ENCODE results near the gene LTB4R2. TPM values are rescaled to one million over a fixed set of nuclear protein-coding genes. Genes with fewer than 3 reads are reported as not detected.

Gene LTB4R2
- total RNA-seq, 2 donors from 2014 or later = 15.2 to 21.8 TPM

DNA sequence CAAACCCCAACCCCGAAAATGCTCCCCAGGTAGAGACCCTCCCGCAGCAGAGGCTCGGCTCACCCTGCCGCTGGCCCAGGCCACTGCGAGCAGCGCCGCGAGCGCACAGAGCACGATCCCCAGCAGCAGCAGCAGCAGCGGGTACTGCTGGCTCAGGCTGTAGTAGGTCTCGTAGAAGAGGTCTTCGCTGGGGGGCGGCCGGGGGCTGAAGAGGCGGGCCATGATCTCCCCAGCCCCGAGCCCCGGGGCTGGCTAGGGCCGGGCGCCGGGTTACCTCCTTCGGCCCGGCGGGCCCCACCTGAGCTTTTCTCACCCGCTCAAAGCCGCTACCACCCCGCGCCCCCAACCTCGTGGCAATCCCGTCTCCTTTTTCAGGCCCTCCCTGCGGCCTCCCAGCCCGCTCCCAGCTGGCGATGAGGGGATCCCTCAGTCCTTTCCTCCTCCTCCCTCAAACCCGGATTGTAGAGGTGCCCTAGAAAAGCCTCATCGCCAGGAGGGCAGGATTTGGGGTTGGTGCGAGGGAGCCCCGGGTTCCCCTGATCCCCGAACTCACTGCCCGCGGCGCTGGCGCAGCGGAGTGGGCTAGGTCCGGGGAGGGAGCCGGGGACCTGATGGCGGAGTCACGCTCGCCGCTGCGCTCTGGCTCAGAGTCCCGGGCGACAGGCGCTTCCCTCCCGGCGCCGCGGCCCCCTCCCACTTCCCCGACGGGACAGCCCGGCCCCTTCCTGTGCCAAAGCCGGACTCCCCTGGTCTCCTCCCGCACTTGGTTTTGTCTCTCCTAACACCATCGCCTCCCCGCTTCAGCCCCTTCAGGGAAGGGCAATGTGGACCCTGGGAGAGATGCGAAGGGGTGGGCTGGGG, 24.7 kb downstream of the LTB4R2 start, which contains the start of gene ADCY4:
Gene ADCY4 (minus strand): TSS at position 641 of the 861 bp plus-strand sequence. CDS start 419 bp downstream, at position 222.
- peaks cover 22 to 36% of the 10 kb centered on the region in 2 donors for H3K4me1 ChIP-seq (ENCODE audit: control insufficient read depth in 1 of 2, low read depth in 2 of 2)
- peak within 1 kb of the TSS; percentile 64 for H3K4me3 ChIP-seq
- peaks cover 3% of the 10 kb centered on the region for H3K27me3 ChIP-seq (replicated peaks; ENCODE audit: insufficient read depth)

DNA sequence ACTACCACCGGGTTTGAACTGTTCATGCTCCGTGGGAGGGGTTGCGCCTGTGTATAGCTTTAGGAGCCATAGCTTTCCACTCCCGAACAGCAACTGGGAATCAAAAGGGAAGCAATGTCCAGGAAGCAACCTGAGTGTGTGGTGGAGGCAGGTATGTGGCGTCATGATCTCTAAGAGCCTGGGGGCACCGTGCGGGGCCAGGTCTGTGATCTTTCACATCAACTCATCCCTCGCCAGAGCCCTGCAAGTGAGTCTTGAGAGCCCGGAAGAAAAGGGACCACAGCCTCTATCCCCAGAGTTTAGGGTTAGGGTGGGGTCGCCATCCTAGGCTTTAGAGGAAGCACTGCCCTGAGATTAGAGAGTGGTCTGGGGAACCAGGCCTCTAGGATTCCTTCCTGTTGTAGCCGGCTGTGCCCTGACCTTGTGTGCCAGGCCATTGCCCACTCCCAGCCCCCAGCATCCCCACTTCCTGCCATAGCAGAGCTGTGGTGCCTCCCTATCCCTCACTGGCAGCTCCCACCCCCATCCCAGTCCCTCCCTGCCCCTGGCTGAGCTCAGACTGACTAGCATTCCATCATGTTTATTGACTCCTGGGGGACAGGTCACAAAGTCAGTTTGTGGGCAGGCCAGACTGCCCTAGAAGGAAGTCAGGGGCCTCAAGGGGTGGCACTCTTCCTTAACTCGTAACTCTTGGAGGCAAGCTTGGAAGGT, 25.7 kb downstream of the LTB4R2 start:
- H3K4me3 ChIP-seq = no peak overlapping the region
- no peak for ATAC-seq (ENCODE audit: insufficient number of reproducible peaks, low FRiP score, low read depth)
- DNase-seq (ENCODE audit: low spot score) = no peak
- H3K27ac ChIP-seq = no peak overlapping the region
- H3K36me3 ChIP-seq = no peaks in the 10 kb centered on the region
- peaks cover 22 to 36% of the 10 kb centered on the region in 2 donors for H3K4me1 ChIP-seq (ENCODE audit: control insufficient read depth in 1 of 2, low read depth in 2 of 2)
- H3K27me3 ChIP-seq (replicated peaks; ENCODE audit: insufficient read depth) = peaks cover 3% of the 10 kb centered on the region
- H3K9me3 ChIP-seq = no peaks in the 10 kb centered on the region
- no peak for TF ChIP-seq CTCF (IDR thresholded peaks at IDR 0.05)

More for the DNA sequence above, 24.7 kb downstream of the LTB4R2 start, which contains the start of gene ADCY4:
- DNase-seq (ENCODE audit: low spot score) (no peak), ATAC-seq (ENCODE audit: insufficient number of reproducible peaks, low FRiP score, low read depth) (no peak)
- no peak for TF ChIP-seq CTCF (IDR thresholded peaks at IDR 0.05)
- Histone ChIP-seq H3K9me3 (no peaks in the 10 kb centered on the region), H3K27ac (no peak within 1 kb of the TSS), H3K36me3 (no peaks in the 10 kb centered on the region)

DNA sequence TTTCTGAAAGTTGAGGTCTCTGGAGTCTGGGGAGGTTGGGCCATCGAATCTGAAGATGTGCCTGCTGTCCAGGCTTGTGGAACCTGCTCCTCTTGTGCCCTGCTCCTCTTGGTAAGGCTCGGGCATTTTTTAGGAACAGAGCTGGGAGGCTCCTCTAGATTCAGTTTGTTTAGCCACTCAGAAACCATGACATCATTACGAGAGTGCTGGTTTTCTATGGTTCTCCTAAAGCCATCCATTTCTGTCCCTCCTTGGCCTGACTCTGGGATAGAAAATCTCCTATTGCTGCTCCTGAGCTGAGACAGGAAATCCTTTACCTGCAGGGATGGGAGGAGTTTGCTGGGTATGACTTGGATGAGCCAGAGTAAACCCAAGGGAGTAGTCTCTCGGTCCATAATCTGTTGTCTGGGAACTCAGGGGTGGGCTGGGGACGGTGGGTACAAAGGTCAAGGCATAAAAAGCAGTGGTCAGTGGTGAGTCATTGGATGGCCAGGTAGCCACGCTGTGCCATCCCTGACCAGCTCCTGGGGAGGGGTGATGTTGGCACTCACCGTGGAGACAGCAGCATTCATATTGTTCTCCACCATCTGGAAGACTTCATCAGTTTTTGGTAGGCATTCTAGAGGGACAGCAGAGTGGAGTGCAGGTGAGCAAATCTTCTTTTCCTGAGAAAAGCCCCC, 27.3 kb downstream of the LTB4R2 start:
- DNase-seq (ENCODE audit: low spot score) (no peak), ATAC-seq (ENCODE audit: insufficient number of reproducible peaks, low FRiP score, low read depth) (no peak)
- H3K27ac ChIP-seq = no peak overlapping the region
- no peak for TF ChIP-seq CTCF (IDR thresholded peaks at IDR 0.05)
- H3K9me3 ChIP-seq = no peaks in the 10 kb centered on the region
- peaks cover 3% of the 10 kb centered on the region for H3K27me3 ChIP-seq (replicated peaks; ENCODE audit: insufficient read depth)
- no peaks in the 10 kb centered on the region for H3K36me3 ChIP-seq
- H3K4me1 ChIP-seq (ENCODE audit: control insufficient read depth in 1 of 2, low read depth in 2 of 2) = peaks cover 21 to 28% of the 10 kb centered on the region in 2 donors
- H3K4me3 ChIP-seq = no peak overlapping the region

- Histone ChIP-seq H3K27me3 (replicated peaks; ENCODE audit: insufficient read depth) (peaks cover 3% of the 10 kb centered on the region), H3K4me3 (no peak overlapping the region), H3K9me3 (no peaks in the 10 kb centered on the region), H3K27ac (no peak overlapping the region), H3K36me3 (no peaks in the 10 kb centered on the region), H3K4me1 (ENCODE audit: control insufficient read depth in 1 of 2, low read depth in 2 of 2) (peaks cover 16 to 23% of the 10 kb centered on the region in 2 donors)
- TF ChIP-seq CTCF (IDR thresholded peaks at IDR 0.05) = no peak
- DNase-seq (ENCODE audit: low spot score) (no peak), ATAC-seq (ENCODE audit: insufficient number of reproducible peaks, low FRiP score, low read depth) (no peak)
Measured at GRCh38 chr14:24337824-24338175, 27.9 kb downstream of the LTB4R2 start.

DNA sequence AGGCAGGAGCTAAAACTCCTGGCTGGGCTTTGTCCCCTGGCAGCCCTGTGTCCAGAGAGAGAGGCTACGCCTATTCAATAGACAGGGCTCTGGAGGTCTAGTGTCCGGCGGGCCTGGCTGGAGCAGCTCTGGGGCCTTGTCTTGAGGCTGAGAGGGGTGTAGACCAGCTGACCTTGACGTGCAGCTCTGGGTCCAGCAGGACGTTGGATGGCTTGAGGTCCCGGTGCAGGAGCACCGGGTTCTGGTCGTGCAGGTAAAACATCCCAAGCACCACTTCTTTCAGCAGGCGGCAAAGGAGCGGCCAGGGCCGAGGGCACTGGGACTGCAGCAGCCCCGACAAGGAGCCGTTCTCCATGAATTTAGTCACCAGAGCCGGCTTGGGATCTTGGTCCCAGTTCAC, 28.9 kb downstream of the LTB4R2 start:
- H3K27me3 ChIP-seq (replicated peaks; ENCODE audit: insufficient read depth) = peaks cover 3% of the 10 kb centered on the region
- ATAC-seq (ENCODE audit: insufficient number of reproducible peaks, low FRiP score, low read depth) (no peak), DNase-seq (ENCODE audit: low spot score) (no peak)
- H3K9me3 ChIP-seq = no peaks in the 10 kb centered on the region
- H3K4me3 ChIP-seq = peak overlapping the region; percentile 61
- no peak overlapping the region for H3K27ac ChIP-seq
- no peaks in the 10 kb centered on the region for H3K36me3 ChIP-seq
- no peak for TF ChIP-seq CTCF (IDR thresholded peaks at IDR 0.05)
- H3K4me1 ChIP-seq (ENCODE audit: control insufficient read depth in 1 of 2, low read depth in 2 of 2) = peaks cover 10 to 13% of the 10 kb centered on the region in 2 donors
